OCI-LY7 (cell line): ENCODE measurements around the gene SARM1. TPM values are rescaled to one million over a fixed set of nuclear protein-coding genes. Genes with fewer than 3 reads are reported as not detected.
A peak's percentile ranks its signal among the peaks of the same experiment; 100 is the strongest.

Experiments
- BruUV-seq: library from RNA; stranded (reverse); fragments of 400-500 nt; replicated peaks from 2 replicates; lab custom pipeline; 2021; lab: Mats Ljungman, UMichigan
- CTCF ChIA-PET: fragments of 300-600 bp; sonication (Branson Sonifier 250); formaldehyde crosslinking; loops from one replicate; lab custom pipeline; 2022; ENCODE audit warnings: antibody characterized with exemption; ENCODE audit not compliant: unreplicated experiment; lab: Charles Lee
- POLR2A ChIA-PET: fragments of 300-600 bp; sonication (Branson Sonifier 250); formaldehyde crosslinking; loops from one replicate; lab custom pipeline; 2022; ENCODE audit warnings: antibody characterized with exemption; lab: Charles Lee
- DNase-seq: peaks from one replicate; pipeline ENCODE4 v3.0.0-alpha.2; 2015; ENCODE audit warnings: low spot score
- H2AFZ ChIP-seq: fragments of 200-600 bp; sonication (generic), shearing (Covaris generic); 2 replicates; pipeline ENCODE4 v1.6.1; 2014; ENCODE audit warnings: mild to moderate bottlenecking, antibody characterized with exemption, low read length, moderate library complexity
- H3K27ac ChIP-seq: fragments of 200-600 bp; sonication (generic); 2 replicates; pipeline ENCODE4 v1.5.1; 2014; ENCODE audit warnings: mixed run types, low read depth, mild to moderate bottlenecking, moderate library complexity, low read length, inconsistent platforms; ENCODE audit not compliant: poor library complexity, severe bottlenecking
- H3K36me3 ChIP-seq: fragments of 200-600 bp; sonication (generic); 2 replicates; pipeline ENCODE4 v1.6.1; 2014; ENCODE audit warnings: mild to moderate bottlenecking, antibody characterized with exemption, low read length, moderate library complexity, mixed read lengths; ENCODE audit not compliant: insufficient read depth
- H3K4me1 ChIP-seq: fragments of 200-600 bp; sonication (generic); 2 replicates; pipeline ENCODE4 v1.5.1; 2014; ENCODE audit warnings: mild to moderate bottlenecking, low read length; ENCODE audit not compliant: insufficient read depth, poor library complexity, severe bottlenecking
- H3K4me2 ChIP-seq: fragments of 200-600 bp; sonication (generic); 2 replicates; pipeline ENCODE4 v1.6.1; 2014; ENCODE audit warnings: mild to moderate bottlenecking, low read length
- H3K4me3 ChIP-seq: fragments of 200-600 bp; sonication (generic); 2 replicates; pipeline ENCODE4 v1.5.1; 2014; ENCODE audit warnings: mild to moderate bottlenecking, low read depth, low read length; ENCODE audit not compliant: poor library complexity, severe bottlenecking
- H3K79me2 ChIP-seq: fragments of 200-600 bp; sonication (generic); 2 replicates; pipeline ENCODE4 v1.6.1; 2016; ENCODE audit warnings: low read depth, mild to moderate bottlenecking, low read length, moderate library complexity, mixed read lengths; ENCODE audit not compliant: insufficient read depth
- H3K9me2 ChIP-seq: fragments of 200-600 bp; sonication (generic); 2 replicates; pipeline ENCODE4 v1.6.1; 2016; ENCODE audit warnings: mild to moderate bottlenecking, low read length, mixed read lengths; ENCODE audit not compliant: insufficient read depth
- H3K9me3 ChIP-seq: fragments of 200-600 bp; sonication (generic); 2 replicates; pipeline ENCODE4 v1.6.1; 2014; ENCODE audit warnings: mild to moderate bottlenecking, mixed run types, low read length, mixed read lengths
- H4K20me1 ChIP-seq: fragments of 200-600 bp; sonication (generic); 2 replicates; pipeline ENCODE4 v1.6.1; 2014; ENCODE audit warnings: mild to moderate bottlenecking, antibody characterized with exemption, low read length, moderate library complexity, mixed read lengths; ENCODE audit not compliant: insufficient read depth
- CTCF ChIP-seq: fragments of 200-600 bp; sonication (generic); conservative IDR thresholded peaks from 2 replicates; pipeline ENCODE4 v1.5.1; 2014; ENCODE audit warnings: mild to moderate bottlenecking, antibody characterized with exemption, low read length, moderate library complexity, mixed read lengths
- EZH2phosphoT487 ChIP-seq: fragments of 200-600 bp; sonication (generic); IDR thresholded peaks from 2 replicates; pipeline ENCODE4 v1.6.1; 2018; ENCODE audit warnings: low read depth, borderline replicate concordance, mild to moderate bottlenecking, mixed run types, antibody characterized with exemption, low read length, moderate library complexity, mixed read lengths
- intact Hi-C: fragments of 100-400 bp; cut with micrococcal nuclease; formaldehyde crosslinking; loops from one replicate; pipeline ENCODE4 v1.10.0; 2022; ENCODE audit not compliant: unreplicated experiment
- total RNA-seq, 2 experiments: library from RNA; depleted of rRNA in 1 of 2; stranded (reverse); fragments of >200 nt in 1 of 2; shearing (Covaris generic) in 1 of 2; gene quantifications; 2 replicates each; pipeline ENCODE4 v1.2.3, GENCODE V29; 2014 to 2022

Gene SARM1
- total RNA-seq, 2 experiments from 2014 or later = 7.5 to 21.3 TPM

- TF ChIP-seq CTCF = no peak
- no peak for TF ChIP-seq EZH2phosphoT487
- 0 out of 2 replicates have a peak, but pooled peaks cover 7% of the 10 kb centered on the region for H4K20me1 ChIP-seq
- H3K9me3 ChIP-seq = no peaks in the 10 kb centered on the region
- peaks cover 38% of the 10 kb centered on the region for H3K79me2 ChIP-seq
- no peak overlapping the region for H3K4me3 ChIP-seq
- H3K4me1 ChIP-seq = peaks cover 10% of the 10 kb centered on the region
- intact Hi-C loops = no loop called here
- peaks cover 66% of the 10 kb centered on the region for H3K36me3 ChIP-seq
- no peak for DNase-seq
- H3K9me2 ChIP-seq = no peaks in the 10 kb centered on the region
- POLR2A ChIA-PET = interaction anchor here (0.6 kb wide), 2 partner anchors 17 to 19 kb away, joined by 3 to 4 read pairs; no protein-coding TSS in a partner anchor
- TSS peak; percentile 25 for BruUV-seq
- CTCF ChIA-PET = no interaction called here
- no peak overlapping the region for H2AFZ ChIP-seq
- no peak overlapping the region for H3K4me2 ChIP-seq
- no peak overlapping the region for H3K27ac ChIP-seq
Observed at GRCh38 chr17:28327031-28327607, 44.4 kb upstream of the SARM1 start.

GRCh38 chr17:28327709-28328108 lies 43.8 kb upstream of the SARM1 start:
- POLR2A ChIA-PET = interaction anchor here (0.7 kb wide), 1 partner anchor 72 kb away, joined by 3 read pairs; no protein-coding TSS in a partner anchor
- intact Hi-C loops = no loop called here
- Histone ChIP-seq H3K4me2 (no peak overlapping the region), H3K9me3 (no peaks in the 10 kb centered on the region), H3K36me3 (peaks cover 60% of the 10 kb centered on the region), H3K9me2 (no peaks in the 10 kb centered on the region), H3K4me1 (peaks cover 10% of the 10 kb centered on the region), H2AFZ (no peak overlapping the region), H3K79me2 (peaks cover 33% of the 10 kb centered on the region), H3K27ac (no peak overlapping the region), H4K20me1 (0 out of 2 replicates have a peak, but pooled peaks cover 7% of the 10 kb centered on the region), H3K4me3 (no peak overlapping the region)
- no TSS peak for BruUV-seq
- TF ChIP-seq CTCF (peak; percentile 26; the same call in 1 of the 2 replicates), EZH2phosphoT487 (no peak)
- CTCF ChIA-PET = no interaction called here
- DNase-seq = no peak

GRCh38 chr17:28328325-28328724 lies 43.2 kb upstream of the SARM1 start:
- no peak overlapping the region for H2AFZ ChIP-seq
- BruUV-seq = no TSS peak
- H3K79me2 ChIP-seq = peaks cover 26% of the 10 kb centered on the region
- TF ChIP-seq EZH2phosphoT487 (no peak), CTCF (no peak)
- intact Hi-C loops = no loop called here
- ChIA-PET POLR2A (no interaction called here), CTCF (no interaction called here)
- no peaks in the 10 kb centered on the region for H3K9me2 ChIP-seq
- H4K20me1 ChIP-seq = 0 out of 2 replicates have a peak, but pooled peaks cover 7% of the 10 kb centered on the region
- no peaks in the 10 kb centered on the region for H3K9me3 ChIP-seq
- H3K4me2 ChIP-seq = no peak overlapping the region
- H3K36me3 ChIP-seq = peaks cover 57% of the 10 kb centered on the region
- no peak overlapping the region for H3K27ac ChIP-seq
- H3K4me1 ChIP-seq = peaks cover 10% of the 10 kb centered on the region
- no peak for DNase-seq
- H3K4me3 ChIP-seq = no peak overlapping the region
